GM12892 (cell line): ENCODE measurements around the gene NBPF1.
"Not testable (repeated sequence)": the region's sequence is repeated elsewhere in the genome, so short reads cannot be mapped to it uniquely, and the experiment has no call there.

Source experiments
- DNase-seq: peaks from one replicate; pipeline ENCODE4 v3.0.0; 2011; ENCODE audit not compliant: insufficient read length
- FAIRE-seq: peaks from 2 replicates; lab custom pipeline; 2011; peaks lifted over from hg19 to GRCh38; lab: Jason Lieb, UNC
- POLR2A ChIP-seq: IDR thresholded peaks from 2 replicates; pipeline ENCODE4 v1.6.1; 2011; ENCODE audit warnings: low read depth, low read length, control low read depth
- POLR2AphosphoS5 ChIP-seq: IDR thresholded peaks from 2 replicates; pipeline ENCODE4 v1.6.1; 2011; ENCODE audit warnings: low read depth, low read length, control low read depth
- TAF1 ChIP-seq: IDR thresholded peaks from 2 replicates; pipeline ENCODE4 v1.6.1; 2011; ENCODE audit warnings: low read depth, mild to moderate bottlenecking, control low read depth, low read length, borderline replicate concordance

Gene NBPF1

GRCh38 chr1:16607433-16607851, 5.9 kb downstream of the NBPF1 start:
- FAIRE-seq (no peak), DNase-seq (no peak)
- no peak for TF ChIP-seq POLR2A
- TF ChIP-seq TAF1 = no peak
- TF ChIP-seq POLR2AphosphoS5 = no peak

DNA sequence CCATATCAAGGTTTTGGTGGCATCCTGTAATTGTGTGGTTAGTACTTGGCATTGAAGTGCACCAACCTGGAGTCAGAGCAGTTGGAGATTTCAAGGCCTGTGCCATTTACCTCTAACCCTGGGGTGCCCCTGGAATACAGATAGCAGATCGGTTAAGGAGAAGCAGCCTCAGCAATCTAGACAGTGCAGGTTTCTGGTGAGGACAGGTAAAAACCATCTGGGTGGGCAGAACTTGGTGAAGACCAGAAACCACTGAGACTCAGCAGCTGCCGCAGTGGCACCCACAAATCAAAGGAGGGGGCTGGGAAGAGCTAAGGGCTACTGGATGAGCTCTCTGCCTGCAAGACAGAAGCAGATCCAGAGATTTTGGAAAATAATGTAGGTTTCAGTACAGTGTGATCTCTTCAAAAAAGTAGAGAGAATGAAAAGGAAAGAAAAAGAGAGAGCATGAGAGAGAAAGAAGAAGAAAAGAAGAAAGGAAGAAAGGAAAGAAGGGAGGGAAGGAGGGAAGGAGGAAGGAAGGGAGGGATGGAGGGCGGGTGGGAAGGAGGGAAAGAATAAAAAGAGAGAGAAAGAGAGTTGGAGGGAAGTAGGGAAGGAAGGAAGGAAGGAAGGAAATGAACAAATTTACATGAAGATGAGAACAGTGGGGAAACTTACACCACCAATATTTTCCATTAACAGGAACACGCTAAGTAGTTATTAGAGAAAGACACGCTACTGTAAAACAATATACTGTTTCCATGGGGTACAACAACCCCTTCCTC, 6.5 kb downstream of the NBPF1 start:
- not testable (repeated sequence) for DNase-seq, FAIRE-seq

GRCh38 chr1:16605532-16606505, 7.5 kb downstream of the NBPF1 start:
- FAIRE-seq = no peak

DNA sequence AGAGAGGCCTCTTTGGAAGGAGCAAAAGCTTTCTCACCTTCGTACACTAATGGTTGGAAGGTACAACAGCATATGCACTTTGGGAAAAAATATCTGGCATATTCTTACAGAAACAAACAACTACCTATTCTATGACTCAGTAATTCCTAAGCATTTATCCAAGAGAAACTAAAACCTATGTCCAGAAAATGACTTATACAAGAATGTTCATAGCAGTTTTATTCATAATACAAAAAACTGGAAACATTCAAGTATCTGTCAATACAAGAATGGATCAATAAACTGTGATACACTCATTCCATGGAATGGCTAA, 8.2 kb downstream of the NBPF1 start:
- FAIRE-seq (no peak), DNase-seq (no peak)
- TF ChIP-seq POLR2AphosphoS5 (no peak), POLR2A (no peak), TAF1 (no peak)

More at GRCh38 chr1:16605532-16606505, 7.5 kb downstream of the NBPF1 start:
- no peak for TF ChIP-seq TAF1
- no peak for TF ChIP-seq POLR2AphosphoS5
- TF ChIP-seq POLR2A = no peak
- DNase-seq = no peak

DNA sequence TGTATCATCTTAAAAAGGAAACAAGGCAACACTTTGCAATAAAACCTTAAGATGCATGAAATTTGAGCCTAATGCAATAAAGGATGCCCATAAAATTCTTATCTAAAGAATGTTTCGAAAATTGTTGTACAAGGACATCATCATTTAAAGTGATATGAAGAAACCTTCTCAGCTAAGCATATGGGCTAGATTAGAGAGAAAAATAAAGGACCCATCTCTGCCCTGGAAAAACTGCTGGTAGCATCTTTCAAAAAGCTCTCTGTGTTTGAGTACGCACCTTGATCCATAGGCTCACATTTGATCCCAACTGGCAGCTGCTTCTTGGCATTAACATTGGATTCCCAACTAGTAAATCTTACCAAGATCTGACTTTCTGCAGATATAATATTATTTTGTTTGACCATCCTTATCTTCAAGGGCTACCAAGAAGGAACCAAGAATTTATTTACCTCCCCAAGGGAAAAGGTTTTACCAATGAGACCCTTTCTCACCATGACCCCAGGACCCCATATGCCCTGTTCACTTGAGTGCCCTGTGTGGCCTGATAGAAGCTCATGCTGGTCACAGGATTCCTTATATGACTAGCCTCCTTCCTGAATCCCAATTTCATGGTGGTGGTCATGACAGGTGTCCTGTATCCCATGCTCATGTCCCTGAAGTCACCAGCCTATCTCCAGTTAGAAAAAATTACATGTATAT, 8.7 kb downstream of the NBPF1 start:
- DNase-seq, FAIRE-seq: not testable (repeated sequence)

DNA sequence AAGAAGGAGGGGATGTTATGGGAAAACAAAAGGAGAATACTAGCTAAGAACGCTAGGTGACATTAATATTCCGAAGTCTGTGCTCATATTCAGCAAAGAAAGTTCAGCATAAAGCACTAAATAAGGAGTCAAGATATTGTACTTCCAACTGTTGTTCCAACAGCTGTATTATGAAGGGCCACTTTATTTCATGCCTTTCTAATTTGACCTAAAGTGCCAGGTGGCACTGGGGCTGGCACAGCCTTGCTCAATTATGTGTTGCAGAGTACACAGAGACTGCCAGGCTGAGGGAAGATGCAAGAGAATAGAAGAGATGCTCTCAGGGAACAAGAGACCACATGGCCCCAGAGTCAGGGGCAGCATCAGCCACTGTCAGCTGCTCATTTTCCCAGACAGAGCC, 9.7 kb downstream of the NBPF1 start:
- not testable (repeated sequence) for DNase-seq, FAIRE-seq

DNA sequence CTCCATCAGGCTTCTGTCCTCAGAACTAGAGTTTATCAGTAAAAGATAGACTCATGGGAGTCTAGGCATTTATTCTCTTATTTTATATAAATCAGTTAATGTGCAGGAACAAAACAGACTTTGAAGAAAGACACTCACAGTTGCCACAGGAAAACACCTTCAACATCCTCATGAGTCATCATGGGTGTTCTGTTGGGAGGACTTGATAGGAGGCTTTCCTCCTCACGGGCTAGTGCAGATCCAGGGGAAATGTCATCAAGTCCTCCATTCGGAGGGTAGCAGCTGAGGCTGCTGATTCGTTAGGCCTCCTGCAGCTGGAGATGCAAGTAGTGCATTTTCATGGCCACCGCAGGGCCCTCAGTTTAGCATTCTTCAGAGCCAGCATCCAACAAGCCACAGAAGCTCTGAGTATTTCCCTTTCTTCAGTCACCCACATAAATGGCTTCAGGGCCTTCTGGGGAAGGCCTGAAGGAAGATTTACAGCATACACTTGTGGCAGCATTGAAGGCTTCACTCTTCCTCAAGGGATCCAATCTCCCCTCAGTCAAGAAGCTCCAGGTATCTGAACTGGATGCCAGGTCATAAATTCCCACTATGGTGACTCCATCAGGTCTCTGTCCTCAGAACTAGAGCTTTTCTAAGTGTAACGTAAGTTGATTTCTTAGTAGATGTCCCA, 10.9 kb downstream of the NBPF1 start:
- not testable (repeated sequence) for FAIRE-seq, DNase-seq

GRCh38 chr1:16600855-16601786, 12.2 kb downstream of the NBPF1 start:
- not testable (repeated sequence) for FAIRE-seq, DNase-seq

- not testable (repeated sequence) for DNase-seq, FAIRE-seq
Measured at GRCh38 chr1:16599326-16599725, 14.0 kb downstream of the NBPF1 start.

DNA sequence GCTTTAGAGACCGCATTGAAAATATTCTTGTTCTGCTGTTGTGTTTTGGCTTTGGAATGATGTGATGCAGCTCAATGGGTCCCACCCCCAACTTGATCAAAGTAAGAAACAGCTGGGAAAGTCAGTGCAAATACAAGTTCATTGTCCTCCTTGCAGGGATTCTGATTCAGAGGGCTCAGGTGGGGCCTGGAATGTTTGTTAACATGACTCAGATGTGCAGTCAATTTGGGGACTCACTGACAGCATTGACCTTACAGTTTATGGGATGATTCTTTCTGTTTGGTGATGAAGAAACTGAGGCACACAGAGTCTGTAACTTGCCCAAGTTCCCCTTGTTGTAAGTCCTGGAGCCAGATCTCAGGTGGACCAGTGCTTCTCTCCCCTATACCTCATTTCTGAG, 18.1 kb downstream of the NBPF1 start:
- DNase-seq, FAIRE-seq: not testable (repeated sequence)

- not testable (repeated sequence) for FAIRE-seq, DNase-seq
Measured at GRCh38 chr1:16591845-16592244, 21.5 kb downstream of the NBPF1 start.

GRCh38 chr1:16588081-16588480, 25.3 kb downstream of the NBPF1 start:
- not testable (repeated sequence) for DNase-seq, FAIRE-seq

GRCh38 chr1:16587639-16588038, 25.7 kb downstream of the NBPF1 start:
- FAIRE-seq, DNase-seq: not testable (repeated sequence)

DNA sequence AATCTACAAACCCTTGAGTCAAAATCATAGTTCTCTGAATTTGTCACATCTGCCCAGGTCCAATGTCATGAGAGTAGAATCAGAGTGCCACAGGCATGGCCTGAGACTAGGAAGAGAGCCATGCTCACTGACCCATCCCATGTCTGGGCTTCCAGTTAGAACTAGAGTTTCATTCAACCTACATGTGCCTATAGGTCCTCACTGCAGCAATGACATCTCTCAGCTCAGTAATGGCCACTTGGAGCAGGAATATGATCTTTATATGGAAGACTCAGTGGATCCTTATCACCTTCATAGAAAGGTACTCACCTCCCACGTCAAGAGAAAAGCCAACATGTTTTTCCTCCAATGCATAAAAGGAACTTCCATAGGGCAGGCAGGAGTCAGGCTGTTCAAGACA, 48.0 kb downstream of the NBPF1 start:
- FAIRE-seq, DNase-seq: not testable (repeated sequence)

- DNase-seq, FAIRE-seq: not testable (repeated sequence)
Measured at GRCh38 chr1:16561035-16561434, 52.3 kb downstream of the NBPF1 start.

- not testable (repeated sequence) for FAIRE-seq
Measured at GRCh38 chr1:16560498-16560897, 52.9 kb downstream of the NBPF1 start.

GRCh38 chr1:16559688-16560087, 53.7 kb downstream of the NBPF1 start:
- FAIRE-seq, DNase-seq: not testable (repeated sequence)

More at GRCh38 chr1:16560498-16560897, 52.9 kb downstream of the NBPF1 start:
- DNase-seq = not testable (repeated sequence)
